ENCODE data around the gene CEMP1. TPM values are rescaled to one million over a fixed set of nuclear protein-coding genes. Genes with fewer than 3 reads are reported as not detected.

CEMP1 gene
- total and polyA plus RNA-seq, 2 experiments from 2014 or later = 0.31 to 7.5 TPM

DNA sequence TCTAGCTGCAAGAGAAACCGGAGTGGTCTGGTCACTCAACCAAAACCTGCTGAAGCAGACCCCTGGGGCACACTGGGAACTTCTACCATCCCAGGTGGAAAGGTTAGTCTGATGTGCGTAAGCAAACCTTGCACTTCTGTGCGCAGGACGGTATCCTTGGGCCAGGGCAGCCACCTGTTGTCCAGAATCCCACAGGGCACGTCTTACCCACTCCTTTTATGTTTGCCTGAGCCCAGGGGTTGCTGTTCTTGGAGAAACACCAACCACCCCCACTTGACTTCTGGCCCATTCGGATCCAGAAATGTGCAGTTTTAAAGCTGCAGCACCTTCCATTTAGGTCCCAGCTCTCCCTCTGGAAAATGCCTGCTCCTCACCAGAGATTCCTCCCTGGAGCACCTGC lies 37.6 kb downstream of the CEMP1 start:
- Mint-ChIP-seq H3K27ac (no peak overlapping the region), H3K9me3 (no peaks in the 10 kb centered on the region), H3K4me3 (no peak overlapping the region), H3K27me3 (ENCODE audit: insufficient read depth, low read depth, poor library complexity) (peaks cover 6% of the 10 kb centered on the region), H3K36me3 (ENCODE audit: low read depth) (peaks cover 8% of the 10 kb centered on the region; the same call in 2 of the 3 replicates), H3K4me1 (no peaks in the 10 kb centered on the region)
- ATAC-seq (no peak), DNase-seq (ENCODE audit: low spot score) (no peak)
- TF ChIP-seq, protein P1, sequence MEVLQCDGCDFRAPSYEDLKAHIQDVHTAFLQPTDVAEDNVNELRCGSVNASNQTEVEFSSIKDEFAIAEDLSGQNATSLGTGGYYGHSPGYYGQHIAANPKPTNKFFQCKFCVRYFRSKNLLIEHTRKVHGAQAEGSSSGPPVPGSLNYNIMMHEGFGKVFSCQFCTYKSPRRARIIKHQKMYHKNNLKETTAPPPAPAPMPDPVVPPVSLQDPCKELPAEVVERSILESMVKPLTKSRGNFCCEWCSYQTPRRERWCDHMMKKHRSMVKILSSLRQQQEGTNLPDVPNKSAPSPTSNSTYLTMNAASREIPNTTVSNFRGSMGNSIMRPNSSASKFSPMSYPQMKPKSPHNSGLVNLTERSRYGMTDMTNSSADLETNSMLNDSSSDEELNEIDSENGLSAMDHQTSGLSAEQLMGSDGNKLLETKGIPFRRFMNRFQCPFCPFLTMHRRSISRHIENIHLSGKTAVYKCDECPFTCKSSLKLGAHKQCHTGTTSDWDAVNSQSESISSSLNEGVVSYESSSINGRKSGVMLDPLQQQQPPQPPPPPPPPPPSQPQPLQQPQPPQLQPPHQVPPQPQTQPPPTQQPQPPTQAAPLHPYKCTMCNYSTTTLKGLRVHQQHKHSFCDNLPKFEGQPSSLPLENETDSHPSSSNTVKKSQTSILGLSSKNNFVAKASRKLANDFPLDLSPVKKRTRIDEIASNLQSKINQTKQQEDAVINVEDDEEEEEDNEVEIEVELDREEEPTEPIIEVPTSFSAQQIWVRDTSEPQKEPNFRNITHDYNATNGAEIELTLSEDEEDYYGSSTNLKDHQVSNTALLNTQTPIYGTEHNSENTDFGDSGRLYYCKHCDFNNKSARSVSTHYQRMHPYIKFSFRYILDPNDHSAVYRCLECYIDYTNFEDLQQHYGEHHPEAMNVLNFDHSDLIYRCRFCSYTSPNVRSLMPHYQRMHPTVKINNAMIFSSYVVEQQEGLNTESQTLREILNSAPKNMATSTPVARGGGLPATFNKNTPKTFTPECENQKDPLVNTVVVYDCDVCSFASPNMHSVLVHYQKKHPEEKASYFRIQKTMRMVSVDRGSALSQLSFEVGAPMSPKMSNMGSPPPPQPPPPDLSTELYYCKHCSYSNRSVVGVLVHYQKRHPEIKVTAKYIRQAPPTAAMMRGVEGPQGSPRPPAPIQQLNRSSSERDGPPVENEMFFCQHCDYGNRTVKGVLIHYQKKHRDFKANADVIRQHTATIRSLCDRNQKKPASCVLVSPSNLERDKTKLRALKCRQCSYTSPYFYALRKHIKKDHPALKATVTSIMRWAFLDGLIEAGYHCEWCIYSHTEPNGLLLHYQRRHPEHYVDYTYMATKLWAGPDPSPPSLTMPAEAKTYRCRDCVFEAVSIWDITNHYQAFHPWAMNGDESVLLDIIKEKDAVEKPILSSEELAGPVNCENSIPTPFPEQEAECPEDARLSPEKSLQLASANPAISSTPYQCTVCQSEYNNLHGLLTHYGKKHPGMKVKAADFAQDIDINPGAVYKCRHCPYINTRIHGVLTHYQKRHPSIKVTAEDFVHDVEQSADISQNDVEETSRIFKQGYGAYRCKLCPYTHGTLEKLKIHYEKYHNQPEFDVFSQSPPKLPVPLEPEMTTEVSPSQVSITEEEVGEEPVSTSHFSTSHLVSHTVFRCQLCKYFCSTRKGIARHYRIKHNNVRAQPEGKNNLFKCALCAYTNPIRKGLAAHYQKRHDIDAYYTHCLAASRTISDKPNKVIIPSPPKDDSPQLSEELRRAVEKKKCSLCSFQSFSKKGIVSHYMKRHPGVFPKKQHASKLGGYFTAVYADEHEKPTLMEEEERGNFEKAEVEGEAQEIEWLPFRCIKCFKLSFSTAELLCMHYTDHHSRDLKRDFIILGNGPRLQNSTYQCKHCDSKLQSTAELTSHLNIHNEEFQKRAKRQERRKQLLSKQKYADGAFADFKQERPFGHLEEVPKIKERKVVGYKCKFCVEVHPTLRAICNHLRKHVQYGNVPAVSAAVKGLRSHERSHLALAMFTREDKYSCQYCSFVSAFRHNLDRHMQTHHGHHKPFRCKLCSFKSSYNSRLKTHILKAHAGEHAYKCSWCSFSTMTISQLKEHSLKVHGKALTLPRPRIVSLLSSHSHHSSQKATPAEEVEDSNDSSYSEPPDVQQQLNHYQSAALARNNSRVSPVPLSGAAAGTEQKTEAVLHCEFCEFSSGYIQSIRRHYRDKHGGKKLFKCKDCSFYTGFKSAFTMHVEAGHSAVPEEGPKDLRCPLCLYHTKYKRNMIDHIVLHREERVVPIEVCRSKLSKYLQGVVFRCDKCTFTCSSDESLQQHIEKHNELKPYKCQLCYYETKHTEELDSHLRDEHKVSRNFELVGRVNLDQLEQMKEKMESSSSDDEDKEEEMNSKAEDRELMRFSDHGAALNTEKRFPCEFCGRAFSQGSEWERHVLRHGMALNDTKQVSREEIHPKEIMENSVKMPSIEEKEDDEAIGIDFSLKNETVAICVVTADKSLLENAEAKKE (CRISPR knock-in tag; IDR thresholded peaks at IDR 0.05) = no peak
- H2AFZ ChIP-seq = no peak overlapping the region
- H3K4me1 ChIP-seq (ENCODE audit: insufficient read depth) = no peaks in the 10 kb centered on the region
- H3K36me3 ChIP-seq (ENCODE audit: insufficient read depth) = no peaks in the 10 kb centered on the region
- 0 out of 2 replicates have a peak, but pooled peaks cover 3% of the 10 kb centered on the region for H3K79me2 ChIP-seq (replicated peaks; ENCODE audit: insufficient read depth)
- H3K9me2 ChIP-seq (ENCODE audit: insufficient read depth) = no peaks in the 10 kb centered on the region
- no peak overlapping the region for H3K4me2 ChIP-seq
- no peak overlapping the region for H3K4me3 ChIP-seq
- no peak overlapping the region for H3K27ac ChIP-seq (ENCODE audit: low read depth)
- no peaks in the 10 kb centered on the region; the same call in 1 of the 2 replicates for H4K20me1 ChIP-seq (replicated peaks; ENCODE audit: insufficient read depth)
- H3F3A ChIP-seq (replicated peaks; ENCODE audit: low read depth) = no peaks in the 10 kb centered on the region
- no peaks in the 10 kb centered on the region for H3K27me3 ChIP-seq (ENCODE audit: insufficient read depth)

DNA sequence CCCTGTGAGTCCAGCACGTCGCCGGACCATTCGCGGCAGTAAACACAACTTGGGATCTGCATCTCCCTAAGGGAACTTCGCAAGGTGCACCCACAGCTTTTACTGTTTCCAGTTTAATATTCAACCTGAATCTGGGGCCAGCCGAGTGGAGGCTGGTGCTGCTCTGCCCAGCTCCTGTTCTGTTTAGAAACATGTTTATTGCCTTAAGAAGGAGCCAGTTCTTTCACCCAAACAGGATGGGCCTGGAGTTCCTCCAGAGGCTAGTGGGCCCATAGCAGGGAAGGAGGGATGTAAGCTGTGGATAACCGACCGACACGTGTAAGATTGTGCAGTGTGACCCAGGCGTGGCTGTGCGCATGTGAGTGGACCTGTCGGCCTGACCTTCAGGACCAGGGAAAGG lies 38.9 kb downstream of the CEMP1 start:
- peaks cover 3% of the 10 kb centered on the region; the same call in 2 of the 3 replicates for H3K4me1 Mint-ChIP-seq
- TF ChIP-seq ZNF331 (CRISPR knock-in tag; IDR thresholded peaks at IDR 0.05; ENCODE audit: low read depth) (no peak), CREB1 (CRISPR knock-in tag; IDR thresholded peaks at IDR 0.05; ENCODE audit: low read depth) (no peak), ZNF114 (CRISPR knock-in tag; IDR thresholded peaks at IDR 0.05) (no peak), EZH2 (IDR thresholded peaks at IDR 0.05; ENCODE audit: low read depth, unreplicated experiment) (no peak), CTCF (conservative IDR thresholded peaks at IDR 0.05; ENCODE audit: low read depth in 2 of 2) (no peak), JUNB (IDR thresholded peaks at IDR 0.05; ENCODE audit: unreplicated experiment) (no peak), REST (IDR thresholded peaks at IDR 0.05; ENCODE audit: unreplicated experiment) (no peak), EZH2phosphoT487 (IDR thresholded peaks at IDR 0.05; ENCODE audit: unreplicated experiment) (no peak)

More for the DNA sequence above, 38.9 kb downstream of the CEMP1 start:
- Histone ChIP-seq H2AFZ (no peak overlapping the region), H4K20me1 (replicated peaks; ENCODE audit: insufficient read depth) (no peaks in the 10 kb centered on the region; the same call in 1 of the 2 replicates), H3K4me2 (no peak overlapping the region), H3K36me3 (ENCODE audit: insufficient read depth) (no peaks in the 10 kb centered on the region), H3K4me1 (ENCODE audit: insufficient read depth) (no peaks in the 10 kb centered on the region), H3K9me2 (ENCODE audit: insufficient read depth) (no peaks in the 10 kb centered on the region), H3K4me3 (no peak overlapping the region), H3K27ac (ENCODE audit: low read depth) (no peak overlapping the region), H3K27me3 (ENCODE audit: insufficient read depth) (no peaks in the 10 kb centered on the region), H3K79me2 (replicated peaks; ENCODE audit: insufficient read depth) (0 out of 2 replicates have a peak, but pooled peaks cover 3% of the 10 kb centered on the region), H3F3A (replicated peaks; ENCODE audit: low read depth) (no peaks in the 10 kb centered on the region)
- H3K4me3 Mint-ChIP-seq = no peak overlapping the region
- no peaks in the 10 kb centered on the region for H3K9me3 Mint-ChIP-seq
- no peak overlapping the region for H3K27ac Mint-ChIP-seq
- H3K27me3 Mint-ChIP-seq (ENCODE audit: insufficient read depth, low read depth, poor library complexity) = peaks cover 8% of the 10 kb centered on the region
- DNase-seq (ENCODE audit: low spot score) (no peak), ATAC-seq (no peak)
- peaks cover 2% of the 10 kb centered on the region; the same call in 2 of the 3 replicates for H3K36me3 Mint-ChIP-seq (ENCODE audit: low read depth)

Measured in GM23338 (cell line).